ENCODE data around the gene ELFN1.
"Not testable (repeated sequence)": the region's sequence is repeated elsewhere in the genome, so short reads cannot be mapped to it uniquely, and the experiment has no call there.

ELFN1 gene

GRCh38 chr7:1757601-1758000 lies 87.5 kb downstream of the ELFN1 start:
- ATAC-seq: no peak
- DNase-seq: no peak

- ATAC-seq: peak; percentile 74
- DNase-seq: peak; percentile 48
Measured at GRCh38 chr7:1758028-1758858, 88.2 kb downstream of the ELFN1 start.

DNA sequence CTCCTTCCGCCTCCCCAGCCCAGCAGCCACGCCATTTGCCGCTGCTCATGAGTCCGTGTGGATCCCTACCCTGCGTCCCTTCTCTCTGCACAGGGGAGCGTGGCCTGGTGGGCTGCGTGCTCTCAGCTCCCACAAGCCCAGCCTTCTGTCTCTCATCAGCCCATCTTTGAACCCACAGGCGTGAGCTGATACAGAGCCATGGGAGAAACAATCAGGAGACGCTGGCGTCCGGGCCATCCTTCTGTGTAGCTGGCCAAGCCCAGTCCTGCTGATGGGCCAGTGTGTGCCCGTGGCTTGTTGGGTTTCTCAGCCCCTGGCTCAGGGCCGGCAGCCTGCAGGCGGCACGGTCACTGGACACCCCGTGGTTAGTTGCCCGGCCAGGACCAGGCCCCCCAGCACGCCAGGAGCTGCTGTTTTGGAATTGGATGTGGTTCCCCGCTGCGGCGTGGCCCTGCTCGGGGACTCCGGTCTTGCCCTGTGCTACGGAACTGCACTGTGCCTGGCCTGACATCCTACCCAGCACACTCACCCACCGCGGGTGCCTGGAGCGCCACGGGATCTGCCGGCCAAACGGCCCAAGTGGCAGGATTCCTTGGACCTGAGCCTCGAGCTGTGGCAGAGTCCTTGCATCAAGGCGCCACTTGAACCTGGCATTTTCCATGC lies 88.9 kb downstream of the ELFN1 start:
- ATAC-seq (no peak), DNase-seq (no peak)

DNA sequence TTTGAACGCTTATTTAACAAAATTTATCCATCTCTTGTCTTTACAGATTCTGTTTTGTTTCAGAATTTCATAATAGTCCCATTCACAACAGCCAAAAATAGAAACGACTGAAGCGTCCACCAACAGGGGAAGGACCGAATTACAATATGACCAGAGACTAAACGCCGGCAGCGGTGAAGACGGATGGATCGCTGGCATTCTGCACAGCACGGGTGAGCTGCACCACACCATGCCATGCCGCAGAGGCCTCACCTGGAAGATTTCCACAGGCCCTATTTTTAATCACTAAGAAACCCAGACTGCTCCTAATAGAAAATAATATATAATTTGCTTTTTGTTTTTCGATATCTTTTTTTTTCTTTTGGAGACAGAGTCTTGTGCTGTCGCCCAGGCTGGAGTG lies 91.0 kb downstream of the ELFN1 start:
- DNase-seq (no peak), ATAC-seq (no peak)

- no peak for ATAC-seq
- no peak for DNase-seq
Measured at GRCh38 chr7:1761774-1762173, 91.7 kb downstream of the ELFN1 start.

DNA sequence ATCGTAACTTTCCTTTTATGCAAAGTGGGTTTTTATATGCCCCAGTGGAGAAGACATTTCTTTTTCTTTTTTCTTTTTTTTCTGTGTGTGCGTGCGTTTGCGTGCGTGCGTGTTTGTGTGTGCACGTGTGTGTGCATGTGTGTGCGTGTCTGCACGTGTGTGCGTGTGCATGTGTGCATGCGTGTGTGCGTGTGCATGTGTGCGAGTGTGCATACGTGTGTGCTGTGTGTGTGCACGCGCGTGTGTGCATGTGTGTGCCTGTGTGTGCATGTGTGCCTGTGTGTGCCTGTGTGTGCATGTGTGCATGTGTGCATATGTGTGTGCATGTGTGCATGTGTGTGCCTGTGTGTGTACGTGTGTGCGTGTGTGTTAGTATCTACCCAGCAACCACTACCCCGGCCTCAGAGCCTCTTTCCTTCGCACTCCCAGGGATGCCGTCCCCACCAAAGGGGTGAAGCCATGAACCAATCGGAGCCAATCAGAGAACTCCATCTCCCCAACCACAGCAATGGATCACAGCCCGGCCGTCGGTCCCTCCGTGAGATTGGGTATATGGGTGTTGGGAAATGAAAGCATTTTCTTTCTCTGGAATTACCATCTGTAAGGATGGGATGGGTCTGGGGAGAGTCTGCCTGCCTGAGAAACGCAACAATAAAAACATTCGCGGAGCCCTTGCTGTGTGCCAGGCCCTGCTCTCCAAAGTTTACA lies 92.3 kb downstream of the ELFN1 start:
- no peak for ATAC-seq
- DNase-seq: no peak

GRCh38 chr7:1763033-1763432 lies 93.0 kb downstream of the ELFN1 start:
- no peak for DNase-seq
- ATAC-seq: no peak

DNA sequence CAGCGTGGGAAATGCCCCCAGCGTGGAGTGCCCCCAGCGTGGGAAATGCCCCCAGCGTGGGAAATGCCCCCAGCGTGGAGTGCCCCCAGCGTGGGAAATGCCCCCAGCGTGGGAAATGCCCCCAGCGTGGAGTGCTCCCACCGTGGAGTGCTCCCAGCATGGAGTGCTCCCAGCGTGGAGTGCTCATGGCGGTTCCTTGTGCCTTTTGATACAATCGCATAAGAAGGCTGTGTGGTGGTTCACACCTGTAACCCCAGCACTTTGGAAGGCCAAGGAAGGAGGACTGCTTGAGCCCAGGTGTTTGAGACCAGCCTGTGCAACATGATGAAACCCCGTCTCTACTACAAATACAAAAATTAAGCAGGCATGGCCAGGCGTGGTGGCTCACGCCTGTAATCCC lies 93.8 kb downstream of the ELFN1 start:
- not testable (repeated sequence) for ATAC-seq, DNase-seq

- DNase-seq: no peak
- ATAC-seq: no peak
Measured at GRCh38 chr7:1765336-1765735, 95.3 kb downstream of the ELFN1 start.

DNA sequence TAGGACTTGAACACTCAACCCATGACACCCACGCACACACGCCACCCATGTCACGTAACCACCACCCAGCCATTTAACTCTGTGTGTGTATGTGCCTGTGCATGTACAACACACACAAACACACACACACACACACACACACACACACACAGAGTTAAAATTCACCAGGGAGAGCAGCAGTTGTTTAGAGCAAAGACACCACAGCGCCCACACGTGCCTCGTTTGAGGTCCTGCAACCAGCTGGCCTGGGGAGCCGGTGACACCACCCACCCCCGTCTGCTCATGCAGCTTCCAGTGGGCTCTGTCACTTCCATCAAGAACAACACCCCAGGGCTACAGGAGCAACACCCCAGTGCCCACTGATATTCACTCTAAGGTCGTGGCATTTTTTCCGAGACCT lies 97.4 kb downstream of the ELFN1 start:
- DNase-seq (no peak), ATAC-seq (no peak)

- no peak for DNase-seq
- ATAC-seq: no peak
Measured at GRCh38 chr7:1768832-1769231, 98.8 kb downstream of the ELFN1 start.

GRCh38 chr7:1769286-1770200 lies 99.5 kb downstream of the ELFN1 start:
- DNase-seq (no peak), ATAC-seq (no peak)

DNA sequence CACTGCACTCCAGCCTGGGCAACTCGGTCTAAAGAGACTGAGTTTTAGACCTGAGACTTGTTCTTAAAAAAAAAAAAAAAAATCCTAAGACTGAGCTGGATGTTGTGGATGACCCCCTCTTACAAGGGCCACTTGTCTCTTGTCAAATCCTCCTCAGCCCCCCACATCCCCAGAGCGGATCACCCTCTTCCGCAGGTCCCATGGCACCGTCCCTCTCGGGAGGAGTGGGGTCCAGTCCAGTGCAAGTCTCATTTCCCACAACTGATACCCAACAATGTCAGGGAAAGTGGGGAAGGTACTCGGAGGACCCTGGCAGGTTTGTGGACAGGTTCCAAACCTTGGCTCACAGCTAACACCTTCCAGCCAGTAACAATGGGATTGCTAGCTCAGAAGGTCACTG lies 100.3 kb downstream of the ELFN1 start:
- no peak for DNase-seq
- no peak for ATAC-seq

GRCh38 chr7:1775389-1775788 lies 105.3 kb downstream of the ELFN1 start:
- no peak for ATAC-seq

GRCh38 chr7:1777122-1777521 lies 107.0 kb downstream of the ELFN1 start:
- ATAC-seq: no peak

More at GRCh38 chr7:1775389-1775788, 105.3 kb downstream of the ELFN1 start:
- DNase-seq: no peak

DNA sequence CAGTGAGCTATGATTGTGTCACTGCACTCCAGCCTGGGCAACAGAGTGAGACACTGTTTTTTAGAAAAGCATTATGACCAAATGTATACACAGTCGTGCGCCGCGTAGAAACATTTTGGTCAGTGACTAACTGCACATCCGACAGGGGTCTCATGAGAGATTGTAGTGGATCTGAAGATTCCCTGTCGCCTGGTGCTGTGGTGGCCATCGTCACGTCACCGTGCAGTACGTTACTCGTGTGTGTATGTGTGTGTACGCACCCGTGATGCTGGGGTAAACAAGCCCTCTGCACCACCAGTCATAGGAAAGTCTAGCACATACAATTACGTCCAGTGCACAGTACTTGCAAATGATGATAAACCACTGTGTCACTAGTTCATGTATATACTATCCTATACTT lies 109.4 kb downstream of the ELFN1 start:
- no peak for DNase-seq
- ATAC-seq: no peak

More at GRCh38 chr7:1777122-1777521, 107.0 kb downstream of the ELFN1 start:
- no peak for DNase-seq

DNA sequence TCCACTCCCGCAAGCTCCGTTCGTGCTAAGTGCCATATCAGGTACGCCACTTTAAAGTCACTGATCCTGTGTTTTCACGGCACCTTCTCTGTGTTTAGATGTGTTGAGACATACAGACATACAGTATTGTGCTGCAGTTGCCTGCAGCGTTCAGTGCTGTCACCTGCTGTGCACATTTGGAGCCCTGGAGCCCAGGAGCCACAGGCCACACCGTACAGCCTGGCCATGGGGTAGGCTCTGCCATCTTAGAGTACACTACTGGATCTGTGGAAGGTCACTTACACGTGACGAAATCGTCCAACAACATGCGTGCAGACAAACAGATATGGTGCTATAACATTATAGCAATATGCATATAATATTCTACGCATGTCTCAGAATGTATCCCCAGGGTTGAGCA lies 111.3 kb downstream of the ELFN1 start:
- ATAC-seq (no peak), DNase-seq (no peak)

DNA sequence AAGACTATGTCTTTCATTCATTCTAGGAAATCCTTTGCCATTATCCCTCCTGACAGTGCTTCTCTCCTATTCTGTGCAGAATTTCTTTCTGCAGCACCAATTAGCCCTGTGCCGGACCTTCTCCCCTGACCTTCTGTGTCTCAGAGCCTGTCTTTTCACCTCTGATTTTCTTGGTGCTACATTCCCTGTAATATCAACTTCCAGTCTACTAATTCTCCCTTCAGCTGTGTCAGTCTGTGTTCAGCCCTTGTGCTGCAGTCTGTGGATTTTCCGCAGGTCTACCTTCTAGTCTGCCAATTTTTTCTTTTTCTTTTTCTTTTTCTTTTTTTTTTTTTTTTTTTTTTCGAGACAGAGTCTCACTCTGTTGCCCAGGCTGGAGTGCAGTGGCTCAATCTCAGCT lies 115.8 kb downstream of the ELFN1 start:
- ATAC-seq (no peak), DNase-seq (no peak)

GRCh38 chr7:1787241-1787640 lies 117.2 kb downstream of the ELFN1 start:
- ATAC-seq: no peak
- no peak for DNase-seq

DNA sequence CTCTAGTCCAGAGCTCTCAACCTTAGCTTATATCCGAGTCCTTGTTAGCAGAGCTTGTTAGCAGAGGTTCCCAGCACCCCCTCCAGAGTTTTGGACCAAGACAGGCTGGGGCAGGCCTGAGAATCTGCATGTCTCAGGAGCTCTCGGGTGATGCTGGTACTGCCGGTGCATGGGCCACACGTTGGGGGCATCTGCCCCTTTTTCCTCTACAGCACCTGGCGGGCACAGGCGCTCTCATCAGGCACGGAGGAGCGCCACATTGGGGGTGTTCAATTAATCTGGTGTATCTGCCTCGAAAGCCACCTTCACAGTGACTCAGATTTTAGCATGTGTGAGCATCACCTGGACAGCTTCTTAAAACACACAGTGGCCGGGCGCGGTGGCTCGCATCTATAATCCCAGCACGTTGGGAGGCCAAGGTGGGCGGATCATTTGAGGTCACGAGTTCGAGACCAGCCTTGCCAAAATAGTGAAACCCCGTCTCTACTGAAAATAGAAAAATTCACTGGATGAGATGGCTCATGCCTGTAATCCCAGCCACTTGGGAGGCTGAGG lies 117.7 kb downstream of the ELFN1 start:
- ATAC-seq: no peak
- no peak for DNase-seq

GRCh38 chr7:1794888-1795542 lies 124.9 kb downstream of the ELFN1 start:
- DNase-seq (no peak), ATAC-seq (no peak)

Data from stimulated activated naive CD8-positive, alpha-beta T cell treated with anti-CD3 and anti-CD28 coated beads, Interleukin-15, Interleukin-2, amounts not matched to agents 100 U/mL and 50 U/mL, for 24 hours (primary cell).